ENCODE results near the gene TOMM40. TPM values are rescaled to one million over a fixed set of nuclear protein-coding genes. Genes with fewer than 3 reads are reported as not detected.

TOMM40 gene
- total and polyA plus RNA-seq, 9 of the 15 experiments (the other 6 are each of a cell fraction or from before 2014, with no cell fraction given) = 0.89 to 290 (median 160) TPM

GRCh38 chr19:44848036-44848811, 42.8 kb upstream of the TOMM40 start (continued):
- TF ChIP-seq, protein P1, sequence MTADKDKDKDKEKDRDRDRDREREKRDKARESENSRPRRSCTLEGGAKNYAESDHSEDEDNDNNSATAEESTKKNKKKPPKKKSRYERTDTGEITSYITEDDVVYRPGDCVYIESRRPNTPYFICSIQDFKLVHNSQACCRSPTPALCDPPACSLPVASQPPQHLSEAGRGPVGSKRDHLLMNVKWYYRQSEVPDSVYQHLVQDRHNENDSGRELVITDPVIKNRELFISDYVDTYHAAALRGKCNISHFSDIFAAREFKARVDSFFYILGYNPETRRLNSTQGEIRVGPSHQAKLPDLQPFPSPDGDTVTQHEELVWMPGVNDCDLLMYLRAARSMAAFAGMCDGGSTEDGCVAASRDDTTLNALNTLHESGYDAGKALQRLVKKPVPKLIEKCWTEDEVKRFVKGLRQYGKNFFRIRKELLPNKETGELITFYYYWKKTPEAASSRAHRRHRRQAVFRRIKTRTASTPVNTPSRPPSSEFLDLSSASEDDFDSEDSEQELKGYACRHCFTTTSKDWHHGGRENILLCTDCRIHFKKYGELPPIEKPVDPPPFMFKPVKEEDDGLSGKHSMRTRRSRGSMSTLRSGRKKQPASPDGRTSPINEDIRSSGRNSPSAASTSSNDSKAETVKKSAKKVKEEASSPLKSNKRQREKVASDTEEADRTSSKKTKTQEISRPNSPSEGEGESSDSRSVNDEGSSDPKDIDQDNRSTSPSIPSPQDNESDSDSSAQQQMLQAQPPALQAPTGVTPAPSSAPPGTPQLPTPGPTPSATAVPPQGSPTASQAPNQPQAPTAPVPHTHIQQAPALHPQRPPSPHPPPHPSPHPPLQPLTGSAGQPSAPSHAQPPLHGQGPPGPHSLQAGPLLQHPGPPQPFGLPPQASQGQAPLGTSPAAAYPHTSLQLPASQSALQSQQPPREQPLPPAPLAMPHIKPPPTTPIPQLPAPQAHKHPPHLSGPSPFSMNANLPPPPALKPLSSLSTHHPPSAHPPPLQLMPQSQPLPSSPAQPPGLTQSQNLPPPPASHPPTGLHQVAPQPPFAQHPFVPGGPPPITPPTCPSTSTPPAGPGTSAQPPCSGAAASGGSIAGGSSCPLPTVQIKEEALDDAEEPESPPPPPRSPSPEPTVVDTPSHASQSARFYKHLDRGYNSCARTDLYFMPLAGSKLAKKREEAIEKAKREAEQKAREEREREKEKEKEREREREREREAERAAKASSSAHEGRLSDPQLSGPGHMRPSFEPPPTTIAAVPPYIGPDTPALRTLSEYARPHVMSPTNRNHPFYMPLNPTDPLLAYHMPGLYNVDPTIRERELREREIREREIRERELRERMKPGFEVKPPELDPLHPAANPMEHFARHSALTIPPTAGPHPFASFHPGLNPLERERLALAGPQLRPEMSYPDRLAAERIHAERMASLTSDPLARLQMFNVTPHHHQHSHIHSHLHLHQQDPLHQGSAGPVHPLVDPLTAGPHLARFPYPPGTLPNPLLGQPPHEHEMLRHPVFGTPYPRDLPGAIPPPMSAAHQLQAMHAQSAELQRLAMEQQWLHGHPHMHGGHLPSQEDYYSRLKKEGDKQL (CRISPR knock-in tag; IDR thresholded peaks at IDR 0.05; ENCODE audit: borderline replicate concordance) = 0 out of 2 replicates have a peak, but pooled peaks have one; percentile 51
- TF ChIP-seq ZBTB2 (IDR thresholded peaks at IDR 0.05) = peak; percentile 52; the same call in 1 of the 2 replicates
- 0 out of 4 replicates have a peak, but pooled peaks of 1 of the 2 experiments have one; percentile 13 for TF ChIP-seq MNT (conservative IDR thresholded peaks at IDR 0.05)
- no peak for TF ChIP-seq NFE2 (IDR thresholded peaks at IDR 0.05; ENCODE audit: low read depth)
- TF ChIP-seq LCOR (CRISPR knock-in tag; IDR thresholded peaks at IDR 0.05) = 0 out of 2 replicates have a peak, but pooled peaks have one; percentile 60
- TF ChIP-seq MECOM (CRISPR knock-in tag; IDR thresholded peaks at IDR 0.05) = no peak
- TF ChIP-seq, protein P2, sequence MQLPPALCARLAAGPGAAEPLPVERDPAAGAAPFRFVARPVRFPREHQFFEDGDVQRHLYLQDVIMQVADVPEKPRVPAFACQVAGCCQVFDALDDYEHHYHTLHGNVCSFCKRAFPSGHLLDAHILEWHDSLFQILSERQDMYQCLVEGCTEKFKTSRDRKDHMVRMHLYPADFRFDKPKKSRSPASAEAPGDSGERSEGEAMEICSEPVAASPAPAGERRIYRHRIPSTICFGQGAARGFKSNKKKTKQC (CRISPR knock-in tag; IDR thresholded peaks at IDR 0.05) = 0 out of 2 replicates have a peak, but pooled peaks have one; percentile 4
- no peak for TF ChIP-seq PYGO2 (tag; IDR thresholded peaks at IDR 0.05)
- 0 out of 2 replicates have a peak, but pooled peaks have one; percentile 30 for TF ChIP-seq AFF4 (CRISPR knock-in tag; IDR thresholded peaks at IDR 0.05)
- TF ChIP-seq ELK3 (CRISPR knock-in tag; IDR thresholded peaks at IDR 0.05) = no peak

All from K562 (cell line).